HG02943 (cell line): ENCODE results near the gene KCNJ9.
"Not testable (repeated sequence)": the region's sequence is repeated elsewhere in the genome, so short reads cannot be mapped to it uniquely, and the experiment has no call there.

Source experiments
- ATAC-seq: cut with Tn5 transposase; IDR thresholded peaks from one replicate; pipeline ENCODE4 v1.9.1; 2021; ENCODE audit warnings: mild to moderate bottlenecking, low read depth, moderate library complexity; ENCODE audit not compliant: unreplicated experiment

Gene KCNJ9

GRCh38 chr1:160081261-160081936, at the start of gene KCNJ9:
KCNJ9 (plus strand) TSS chr1:160081538; CDS start chr1:160084031, 2,493 bp downstream.
- no peak for ATAC-seq

GRCh38 chr1:160032165-160032820, 49.0 kb upstream of the KCNJ9 start:
- no peak for ATAC-seq

- ATAC-seq, result no peak
These were observed 40.9 kb upstream of the KCNJ9 start for GRCh38 chr1:160040476-160040875.

- no peak for ATAC-seq
These were observed 37.8 kb upstream of the KCNJ9 start for GRCh38 chr1:160043543-160043942.

- no peak for ATAC-seq
These were observed 35.7 kb upstream of the KCNJ9 start for GRCh38 chr1:160045653-160046052.

- no peak for ATAC-seq
These were observed 34.7 kb upstream of the KCNJ9 start for GRCh38 chr1:160046494-160047110.

GRCh38 chr1:160047111-160047991, 34.0 kb upstream of the KCNJ9 start:
- ATAC-seq, result no peak

GRCh38 chr1:160048335-160048734, 33.0 kb upstream of the KCNJ9 start:
- no peak for ATAC-seq

GRCh38 chr1:160049101-160049500, 32.2 kb upstream of the KCNJ9 start:
- ATAC-seq, result no peak

GRCh38 chr1:160050182-160050581, 31.2 kb upstream of the KCNJ9 start:
- ATAC-seq, result not testable (repeated sequence)

GRCh38 chr1:160050619-160051018, 30.7 kb upstream of the KCNJ9 start:
- no peak for ATAC-seq

- ATAC-seq, result no peak
These were observed 28.4 kb upstream of the KCNJ9 start for GRCh38 chr1:160052936-160053335.

GRCh38 chr1:160053548-160054365, 27.6 kb upstream of the KCNJ9 start:
- no peak for ATAC-seq

- ATAC-seq, result no peak
These were observed 24.6 kb upstream of the KCNJ9 start for GRCh38 chr1:160056648-160057169.

- no peak for ATAC-seq
These were observed 23.3 kb upstream of the KCNJ9 start for GRCh38 chr1:160058087-160058486.

GRCh38 chr1:160061369-160062229, 19.7 kb upstream of the KCNJ9 start:
- no peak for ATAC-seq

GRCh38 chr1:160062230-160062532, 19.2 kb upstream of the KCNJ9 start:
- no peak for ATAC-seq

GRCh38 chr1:160063176-160063575, 18.2 kb upstream of the KCNJ9 start:
- ATAC-seq, result no peak

GRCh38 chr1:160064164-160064563, 17.2 kb upstream of the KCNJ9 start:
- no peak for ATAC-seq
